Nucleus accumbens (tissue), 56 donors: ENCODE results near the gene HS3ST3B1.

Experiments
- DNase-seq, 56 donors: peaks; one replicate each; lab custom pipeline; 2025; lab: John Stamatoyannopoulos, UW

HS3ST3B1 gene

GRCh38 chr17:14320098-14320497 is 19.2 kb downstream of the HS3ST3B1 start:
- DNase-seq: no peak

- DNase-seq: no peak
These were observed 20.0 kb downstream of the HS3ST3B1 start for GRCh38 chr17:14320734-14321475.

- DNase-seq: no peak
These were observed 20.6 kb downstream of the HS3ST3B1 start for GRCh38 chr17:14321476-14321949.

- DNase-seq: no peak
These were observed 21.3 kb downstream of the HS3ST3B1 start for GRCh38 chr17:14321980-14322776.

- DNase-seq: no peak
These were observed 22.7 kb downstream of the HS3ST3B1 start for GRCh38 chr17:14323522-14323981.

- no peak for DNase-seq
These were observed 24.8 kb downstream of the HS3ST3B1 start for GRCh38 chr17:14325618-14326167.

- no peak for DNase-seq
These were observed 29.1 kb downstream of the HS3ST3B1 start for GRCh38 chr17:14329900-14330491.

- DNase-seq: peak in 2 of 56 donors; percentile 1 to 3
These were observed 29.6 kb downstream of the HS3ST3B1 start for GRCh38 chr17:14330492-14330962.

- DNase-seq: no peak
These were observed 30.5 kb downstream of the HS3ST3B1 start for GRCh38 chr17:14331225-14331981.

- DNase-seq: no peak
These were observed 31.1 kb downstream of the HS3ST3B1 start for GRCh38 chr17:14331982-14332298.

- DNase-seq: no peak
These were observed 31.4 kb downstream of the HS3ST3B1 start for GRCh38 chr17:14332331-14332730.

- no peak for DNase-seq
These were observed 32.6 kb downstream of the HS3ST3B1 start for GRCh38 chr17:14333506-14333905.

GRCh38 chr17:14334276-14334840 is 33.5 kb downstream of the HS3ST3B1 start:
- DNase-seq: no peak

GRCh38 chr17:14334919-14335318 is 34.0 kb downstream of the HS3ST3B1 start:
- DNase-seq: no peak

GRCh38 chr17:14336418-14336817 is 35.5 kb downstream of the HS3ST3B1 start:
- DNase-seq: no peak

GRCh38 chr17:14337596-14338079 is 36.8 kb downstream of the HS3ST3B1 start:
- no peak for DNase-seq

GRCh38 chr17:14340857-14341754 is 40.2 kb downstream of the HS3ST3B1 start:
- DNase-seq: no peak

- DNase-seq: no peak
These were observed 41.0 kb downstream of the HS3ST3B1 start for GRCh38 chr17:14341866-14342265.

GRCh38 chr17:14346801-14347200 is 45.9 kb downstream of the HS3ST3B1 start:
- no peak for DNase-seq
